RWPE2 (cell line): Measurements from ENCODE around the gene ZNF492.
"Not testable (repeated sequence)": the region's sequence is repeated elsewhere in the genome, so short reads cannot be mapped to it uniquely, and the experiment has no call there.

Source experiments
- ATAC-seq: fragments of 200-7000 bp; cut with Tn5 transposase; 3 replicates; pipeline ENCODE4 v1.9.1; 2021; ENCODE audit warnings: low read depth
- DNase-seq: peaks from one replicate; pipeline ENCODE4 v3.0.0-alpha.2; 2020; ENCODE audit warnings: low spot score
- H3K27ac ChIP-seq: fragments of 450-650 bp; 2 replicates; pipeline ENCODE4 v1.5.1; 2017; ENCODE audit warnings: mild to moderate bottlenecking; ENCODE audit not compliant: poor library complexity, severe bottlenecking
- H3K27me3 ChIP-seq: fragments of 250-450 bp; sonication (Bioruptor Pico); 2 replicates; pipeline ENCODE4 v1.5.1; 2021; ENCODE audit warnings: mild to moderate bottlenecking, moderate library complexity; ENCODE audit not compliant: insufficient read depth, poor library complexity, severe bottlenecking
- H3K36me3 ChIP-seq: fragments of 250-450 bp; sonication (Bioruptor Pico); 2 replicates; pipeline ENCODE4 v1.5.1; 2020; ENCODE audit warnings: low read depth, mild to moderate bottlenecking, moderate library complexity
- H3K4me1 ChIP-seq: fragments of 250-450 bp; sonication (Bioruptor Pico); 2 replicates; pipeline ENCODE4 v1.5.1; 2021; ENCODE audit warnings: mild to moderate bottlenecking, moderate library complexity; ENCODE audit not compliant: insufficient read depth, poor library complexity, severe bottlenecking
- H3K4me3 ChIP-seq: fragments of 250-450 bp; sonication (Bioruptor Pico); 2 replicates; pipeline ENCODE4 v1.5.1; 2021; ENCODE audit warnings: mild to moderate bottlenecking, moderate library complexity; ENCODE audit not compliant: severe bottlenecking
- H3K9me3 ChIP-seq: fragments of 250-450 bp; sonication (Bioruptor Pico); 2 replicates; pipeline ENCODE4 v1.5.1; 2021; ENCODE audit warnings: mild to moderate bottlenecking, moderate library complexity; ENCODE audit not compliant: severe bottlenecking
- CTCF ChIP-seq: fragments of 450-650 bp; IDR thresholded peaks from one replicate; pipeline ENCODE4 v1.5.1; 2017; ENCODE audit warnings: mild to moderate bottlenecking, moderate library complexity; ENCODE audit not compliant: poor library complexity, severe bottlenecking

The ZNF492 gene

GRCh38 chr19:22628401-22628800 is 5.7 kb upstream of the ZNF492 start:
- Histone ChIP-seq H3K9me3 (peaks cover 6% of the 10 kb centered on the region), H3K4me1 (no peaks in the 10 kb centered on the region), H3K4me3 (no peak overlapping the region), H3K36me3 (no peaks in the 10 kb centered on the region), H3K27ac (no peak overlapping the region), H3K27me3 (no peaks in the 10 kb centered on the region)
- ATAC-seq (no peak), DNase-seq (no peak)
- no peak for TF ChIP-seq CTCF

- ATAC-seq (no peak), DNase-seq (no peak)
- Histone ChIP-seq H3K27ac (no peak overlapping the region), H3K36me3 (no peaks in the 10 kb centered on the region), H3K27me3 (no peaks in the 10 kb centered on the region), H3K4me1 (no peaks in the 10 kb centered on the region), H3K9me3 (peaks cover 2% of the 10 kb centered on the region), H3K4me3 (no peak overlapping the region)
- no peak for TF ChIP-seq CTCF
Observed at GRCh38 chr19:22634450-22634827, 315 bp downstream of the ZNF492 start.

- H3K27me3 ChIP-seq, H3K4me1 ChIP-seq, DNase-seq, H3K4me3 ChIP-seq, ATAC-seq, H3K36me3 ChIP-seq, H3K9me3 ChIP-seq, H3K27ac ChIP-seq: not testable (repeated sequence)
Observed at GRCh38 chr19:22685493-22685892, 51.4 kb downstream of the ZNF492 start.

GRCh38 chr19:22702661-22703060 is 68.5 kb downstream of the ZNF492 start:
- H3K27me3 ChIP-seq, H3K36me3 ChIP-seq, H3K9me3 ChIP-seq, ATAC-seq, H3K4me1 ChIP-seq, H3K4me3 ChIP-seq, DNase-seq, H3K27ac ChIP-seq: not testable (repeated sequence)

GRCh38 chr19:22703096-22703495 is 69.0 kb downstream of the ZNF492 start:
- DNase-seq, H3K36me3 ChIP-seq, ATAC-seq, H3K4me1 ChIP-seq, H3K27me3 ChIP-seq, H3K27ac ChIP-seq, H3K9me3 ChIP-seq, H3K4me3 ChIP-seq: not testable (repeated sequence)

GRCh38 chr19:22708983-22709382 is 74.9 kb downstream of the ZNF492 start:
- no peak for TF ChIP-seq CTCF
- Histone ChIP-seq H3K9me3 (peaks cover 3% of the 10 kb centered on the region), H3K4me3 (no peak overlapping the region), H3K27me3 (no peaks in the 10 kb centered on the region), H3K36me3 (no peaks in the 10 kb centered on the region), H3K27ac (no peak overlapping the region), H3K4me1 (no peaks in the 10 kb centered on the region)
- DNase-seq (no peak), ATAC-seq (no peak)
